Activated CD4-positive, alpha-beta memory T cell treated with anti-CD3 and anti-CD28 coated beads for 36 hours (primary cell): ENCODE data around the gene SCG3. TPM values are rescaled to one million over a fixed set of nuclear protein-coding genes. Genes with fewer than 3 reads are reported as not detected.

Source experiments
- CTCF ChIA-PET: fragments of 350-600 bp; sonication (Branson Sonifier 250); formaldehyde crosslinking; loops from one replicate; lab custom pipeline; 2021; ENCODE audit warnings: antibody characterized with exemption, inconsistent platforms; lab: Charles Lee
- POLR2A ChIA-PET: fragments of 350-600 bp; sonication (Branson Sonifier 250); formaldehyde crosslinking; loops from one replicate; lab custom pipeline; 2021; ENCODE audit warnings: antibody characterized with exemption; lab: Charles Lee
- DNase-seq: peaks from one replicate; pipeline ENCODE4 v3.0.0-alpha.2; 2020
- H3K27ac Mint-ChIP-seq: one replicate; pipeline ENCODE4 v1.8.0; 2021; ENCODE audit warnings: mixed read lengths
- H3K27me3 Mint-ChIP-seq: one replicate; pipeline ENCODE4 v1.8.0; 2021; ENCODE audit warnings: mixed read lengths
- H3K36me3 Mint-ChIP-seq: one replicate; pipeline ENCODE4 v1.8.0; 2021; ENCODE audit warnings: mixed read lengths
- H3K4me1 Mint-ChIP-seq: one replicate; pipeline ENCODE4 v1.8.0; 2021; ENCODE audit warnings: low read depth, mixed read lengths
- H3K4me3 Mint-ChIP-seq: one replicate; pipeline ENCODE4 v1.8.0; 2021; ENCODE audit warnings: mild to moderate bottlenecking, mixed read lengths
- H3K9me3 Mint-ChIP-seq: one replicate; pipeline ENCODE4 v1.8.0; 2021; ENCODE audit warnings: mixed read lengths
- intact Hi-C: fragments of 100-400 bp; cut with micrococcal nuclease; formaldehyde crosslinking; loops from one replicate; pipeline ENCODE4 v1.15.1; 2023
- total RNA-seq, 2 experiments: library from RNA; stranded (reverse); gene quantifications; one replicate each; pipeline ENCODE4 v1.2.3, GENCODE V29; 2021

SCG3 gene
- total RNA-seq, 2 experiments from 2014 or later, result not detected

GRCh38 chr15:51718219-51718618 is 36.9 kb downstream of the SCG3 start:
- Mint-ChIP-seq H3K36me3 (peaks cover 15% of the 10 kb centered on the region), H3K9me3 (no peaks in the 10 kb centered on the region), H3K4me1 (peaks cover 16% of the 10 kb centered on the region), H3K27me3 (no peaks in the 10 kb centered on the region), H3K4me3 (no peak overlapping the region), H3K27ac (no peak overlapping the region)
- CTCF ChIA-PET, result no interaction called here
- POLR2A ChIA-PET, result no interaction called here
- intact Hi-C loops, result no loop called here
- no peak for DNase-seq

- no peak overlapping the region for H3K4me3 Mint-ChIP-seq
- no peak for DNase-seq
- H3K36me3 Mint-ChIP-seq, result peaks cover 15% of the 10 kb centered on the region
- POLR2A ChIA-PET, result no interaction called here
- H3K27ac Mint-ChIP-seq, result no peak overlapping the region
- CTCF ChIA-PET, result no interaction called here
- intact Hi-C loops, result no loop called here
- no peaks in the 10 kb centered on the region for H3K9me3 Mint-ChIP-seq
- no peaks in the 10 kb centered on the region for H3K27me3 Mint-ChIP-seq
- H3K4me1 Mint-ChIP-seq, result peaks cover 16% of the 10 kb centered on the region
Observed at GRCh38 chr15:51718746-51719145, 37.4 kb downstream of the SCG3 start.

- Mint-ChIP-seq H3K9me3 (no peaks in the 10 kb centered on the region), H3K27me3 (no peaks in the 10 kb centered on the region), H3K27ac (no peak overlapping the region), H3K4me3 (no peak overlapping the region), H3K36me3 (peaks cover 15% of the 10 kb centered on the region), H3K4me1 (peaks cover 29% of the 10 kb centered on the region)
- POLR2A ChIA-PET, result no interaction called here
- intact Hi-C loops, result no loop called here
- CTCF ChIA-PET, result interaction anchor here (0.5 kb wide), 1 partner anchor 536 kb away, joined by 3 read pairs; no protein-coding TSS in a partner anchor
- no peak for DNase-seq
Observed at GRCh38 chr15:51720201-51720995, 39.1 kb downstream of the SCG3 start.

GRCh38 chr15:51721199-51721960 is 40.1 kb downstream of the SCG3 start:
- peaks cover 36% of the 10 kb centered on the region for H3K4me1 Mint-ChIP-seq

GRCh38 chr15:51724199-51724598 is 42.9 kb downstream of the SCG3 start:
- CTCF ChIA-PET, result no interaction called here
- peaks cover 17% of the 10 kb centered on the region for H3K36me3 Mint-ChIP-seq
- DNase-seq, result no peak
- no peaks in the 10 kb centered on the region for H3K9me3 Mint-ChIP-seq
- no peak overlapping the region for H3K4me3 Mint-ChIP-seq
- H3K4me1 Mint-ChIP-seq, result peaks cover 52% of the 10 kb centered on the region
- no peaks in the 10 kb centered on the region for H3K27me3 Mint-ChIP-seq
- intact Hi-C loops, result no loop called here
- POLR2A ChIA-PET, result no interaction called here
- no peak overlapping the region for H3K27ac Mint-ChIP-seq

More at GRCh38 chr15:51721199-51721960, 40.1 kb downstream of the SCG3 start:
- peaks cover 15% of the 10 kb centered on the region for H3K36me3 Mint-ChIP-seq
- ChIA-PET CTCF (no interaction called here), POLR2A (interaction anchor here (1.0 kb wide), 1 partner anchor 16 kb away, joined by 3 read pairs; the partner anchor contains the start of gene LYSMD2)
- no peak for DNase-seq
- H3K27me3 Mint-ChIP-seq, result no peaks in the 10 kb centered on the region
- H3K9me3 Mint-ChIP-seq, result no peaks in the 10 kb centered on the region
- no peak overlapping the region for H3K27ac Mint-ChIP-seq
- intact Hi-C loops, result no loop called here
- no peak overlapping the region for H3K4me3 Mint-ChIP-seq

GRCh38 chr15:51724673-51725072 is 43.4 kb downstream of the SCG3 start:
- Mint-ChIP-seq H3K36me3 (peaks cover 17% of the 10 kb centered on the region), H3K27me3 (no peaks in the 10 kb centered on the region), H3K4me1 (peaks cover 56% of the 10 kb centered on the region), H3K27ac (no peak overlapping the region), H3K4me3 (no peak overlapping the region), H3K9me3 (no peaks in the 10 kb centered on the region)
- POLR2A ChIA-PET, result no interaction called here
- CTCF ChIA-PET, result interaction anchor here (1.0 to 2.4 kb wide), 3 partner anchors 11 to 74 kb away, joined by 3 to 11 read pairs (median 6); partner anchors contain the start of gene LYSMD2
- DNase-seq, result no peak
- intact Hi-C loops, result loop anchor here (5.0 kb wide), 1 partner anchor 42 kb away; the partner anchor contains the start of gene SCG3

- no peak overlapping the region for H3K4me3 Mint-ChIP-seq
- no peak overlapping the region for H3K27ac Mint-ChIP-seq
- H3K36me3 Mint-ChIP-seq, result peaks cover 13% of the 10 kb centered on the region
- no peaks in the 10 kb centered on the region for H3K9me3 Mint-ChIP-seq
- peaks cover 64% of the 10 kb centered on the region for H3K4me1 Mint-ChIP-seq
- DNase-seq, result peak; percentile 69
- ChIA-PET CTCF (interaction anchor here (1.9 to 2.4 kb wide), 3 partner anchors 11 to 76 kb away, joined by 6 to 11 read pairs (median 8); partner anchors contain the start of gene LYSMD2), POLR2A (interaction anchor here (1.0 kb wide), 1 partner anchor 11 kb away, joined by 4 read pairs; the partner anchor contains the start of gene LYSMD2)
- intact Hi-C loops, result loop anchor here (2.0 to 5.0 kb wide), 2 partner anchors 44 to 50 kb away; partner anchors contain the start of gene SCG3
- H3K27me3 Mint-ChIP-seq, result no peaks in the 10 kb centered on the region
Observed at GRCh38 chr15:51726302-51727073, 45.2 kb downstream of the SCG3 start.

- Mint-ChIP-seq H3K27me3 (no peaks in the 10 kb centered on the region), H3K4me1 (peaks cover 64% of the 10 kb centered on the region), H3K4me3 (no peak overlapping the region), H3K36me3 (peaks cover 7% of the 10 kb centered on the region), H3K27ac (no peak overlapping the region), H3K9me3 (no peaks in the 10 kb centered on the region)
- ChIA-PET POLR2A (no interaction called here), CTCF (interaction anchor here (0.8 to 2.4 kb wide), 2 partner anchors 49 to 77 kb away, joined by 3 to 11 read pairs; no protein-coding TSS in a partner anchor)
- intact Hi-C loops, result loop anchor here (2.0 to 5.0 kb wide), 2 partner anchors 45 to 49 kb away; partner anchors contain the start of gene SCG3
- DNase-seq, result peak; percentile 46
Observed at GRCh38 chr15:51727141-51727897, 46.0 kb downstream of the SCG3 start.

GRCh38 chr15:51731549-51732267 is 50.4 kb downstream of the SCG3 start:
- Mint-ChIP-seq H3K4me3 (peak overlapping the region; percentile 66), H3K9me3 (no peaks in the 10 kb centered on the region), H3K27ac (peak overlapping the region; percentile 77), H3K4me1 (peaks cover 79% of the 10 kb centered on the region), H3K36me3 (peaks cover 9% of the 10 kb centered on the region), H3K27me3 (no peaks in the 10 kb centered on the region)
- ChIA-PET CTCF (interaction anchor here (0.9 to 6.3 kb wide), 3 partner anchors 11 to 81 kb away, joined by 3 to 34 read pairs (median 4); no protein-coding TSS in a partner anchor), POLR2A (no interaction called here)
- intact Hi-C loops, result loop anchor here (1.0 to 10.0 kb wide), 2 partner anchors 107 to 131 kb away; partner anchors contain the start of gene DMXL2
- peak; percentile 45 for DNase-seq

GRCh38 chr15:51732646-51733045 is 51.3 kb downstream of the SCG3 start:
- H3K4me1 Mint-ChIP-seq, result peaks cover 71% of the 10 kb centered on the region
- intact Hi-C loops, result loop anchor here (10.0 kb wide), 1 partner anchor 108 kb away; the partner anchor contains the start of gene DMXL2
- POLR2A ChIA-PET, result no interaction called here
- H3K36me3 Mint-ChIP-seq, result peaks cover 9% of the 10 kb centered on the region
- no peak for DNase-seq
- no peaks in the 10 kb centered on the region for H3K27me3 Mint-ChIP-seq
- H3K9me3 Mint-ChIP-seq, result no peaks in the 10 kb centered on the region
- no peak overlapping the region for H3K4me3 Mint-ChIP-seq
- CTCF ChIA-PET, result interaction anchor here (0.6 to 6.3 kb wide), 4 partner anchors 10 to 164 kb away, joined by 3 to 34 read pairs (median 4); no protein-coding TSS in a partner anchor
- H3K27ac Mint-ChIP-seq, result peak overlapping the region; percentile 47
